Stimulated activated naive CD4-positive, alpha-beta T cell treated with Interleukin-2 at 50 U/mL for 16 hours (primary cell): ENCODE measurements around the gene KIF6.

Experiments
- DNase-seq: peaks from one replicate; lab custom pipeline; 2025; lab: John Stamatoyannopoulos, UW

The KIF6 gene

DNA sequence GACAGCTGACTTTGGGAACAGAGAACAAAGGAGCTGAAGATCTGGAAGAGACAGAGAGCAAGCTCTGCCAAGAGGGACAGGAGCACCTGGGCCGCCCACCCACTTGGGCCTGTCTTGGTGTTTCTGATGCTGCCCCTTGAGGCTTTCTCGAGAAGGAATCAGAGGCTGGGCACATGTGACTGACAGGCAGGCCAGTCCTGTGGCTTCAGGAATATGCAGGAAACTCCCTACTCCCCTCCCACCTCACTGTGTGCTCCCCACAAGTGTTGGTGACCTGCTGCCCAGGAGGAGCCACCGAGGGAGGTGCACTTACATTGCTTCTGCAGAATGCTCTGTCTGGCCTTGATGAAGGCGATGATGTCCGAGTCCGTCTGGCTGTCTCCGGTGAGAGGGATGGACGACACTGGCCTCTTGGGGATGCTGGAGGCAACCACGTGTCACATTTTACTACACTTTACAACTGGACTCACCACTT lies 381.8 kb downstream of the KIF6 start:
- DNase-seq: no peak

DNA sequence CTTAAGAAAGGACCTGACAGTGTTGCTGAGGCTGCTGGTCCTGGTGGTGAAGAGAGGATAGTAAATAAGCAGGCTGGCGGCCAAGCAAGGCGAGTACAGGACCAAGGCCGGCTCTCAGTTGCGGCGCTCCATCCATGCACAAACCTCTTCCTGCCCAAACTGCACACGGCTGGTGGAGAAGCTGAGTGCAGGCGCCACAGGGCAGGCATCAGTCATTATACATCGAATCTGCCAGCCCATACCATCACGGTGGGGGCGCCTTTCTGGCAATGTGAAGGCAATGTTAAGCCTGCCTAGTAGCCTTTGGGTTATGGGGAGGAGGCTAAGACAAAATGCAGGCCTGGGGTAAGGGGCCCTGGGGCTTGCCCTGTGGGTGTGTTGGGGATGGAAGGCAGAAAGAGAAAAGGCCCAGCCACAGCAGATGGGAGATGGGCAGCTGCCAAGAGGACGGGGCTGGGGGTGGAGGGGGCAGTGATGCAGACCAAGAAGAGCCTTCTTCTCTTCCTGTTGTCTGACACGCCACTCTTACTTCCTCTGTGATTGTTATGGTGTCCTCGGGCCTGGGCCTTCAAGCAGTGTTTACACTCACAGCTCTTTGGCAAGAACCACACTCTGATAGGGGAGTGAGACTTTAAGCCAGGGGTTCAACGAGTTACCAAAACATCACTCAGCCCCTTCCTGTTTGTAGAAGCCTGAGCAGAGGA lies 382.4 kb downstream of the KIF6 start:
- DNase-seq: no peak

DNA sequence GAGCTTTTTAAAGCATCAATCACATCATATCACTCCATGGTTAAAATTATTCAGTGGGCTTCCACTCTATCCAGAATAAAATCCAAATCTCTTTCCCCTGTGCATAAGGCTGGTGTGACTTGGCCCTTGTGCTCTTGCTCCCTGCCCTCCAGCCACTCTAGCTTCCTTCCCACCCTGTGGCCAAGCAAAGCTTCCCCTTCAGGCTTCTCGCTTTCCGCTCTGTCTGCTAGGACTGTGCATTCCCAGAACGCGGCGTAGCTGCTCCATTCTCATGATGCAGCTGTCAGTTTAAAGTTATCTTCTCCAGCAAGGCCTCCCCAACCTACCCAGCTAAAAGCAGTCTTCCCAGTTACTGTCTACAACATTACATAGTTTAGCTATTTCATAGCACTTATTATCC lies 383.3 kb downstream of the KIF6 start:
- DNase-seq: no peak

DNA sequence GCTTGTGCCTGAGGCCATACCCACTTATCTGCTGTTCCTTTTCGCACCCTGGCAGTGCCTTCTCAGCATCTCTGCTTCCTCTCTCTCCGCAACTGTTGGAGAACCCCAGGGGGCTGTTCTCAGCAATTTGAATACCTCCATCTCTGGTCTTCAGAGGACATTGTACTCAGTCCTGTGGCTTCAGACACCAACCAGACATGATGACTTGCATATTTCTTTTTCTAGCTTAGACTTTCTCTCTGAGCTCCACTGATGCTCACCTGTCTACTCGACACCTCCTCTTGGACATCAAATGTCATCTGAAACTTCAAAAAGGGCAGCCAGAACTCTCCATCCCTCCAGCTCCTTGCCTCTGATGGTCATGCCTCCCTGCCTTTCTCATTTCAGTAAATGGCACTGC lies 383.9 kb downstream of the KIF6 start:
- DNase-seq: no peak

DNA sequence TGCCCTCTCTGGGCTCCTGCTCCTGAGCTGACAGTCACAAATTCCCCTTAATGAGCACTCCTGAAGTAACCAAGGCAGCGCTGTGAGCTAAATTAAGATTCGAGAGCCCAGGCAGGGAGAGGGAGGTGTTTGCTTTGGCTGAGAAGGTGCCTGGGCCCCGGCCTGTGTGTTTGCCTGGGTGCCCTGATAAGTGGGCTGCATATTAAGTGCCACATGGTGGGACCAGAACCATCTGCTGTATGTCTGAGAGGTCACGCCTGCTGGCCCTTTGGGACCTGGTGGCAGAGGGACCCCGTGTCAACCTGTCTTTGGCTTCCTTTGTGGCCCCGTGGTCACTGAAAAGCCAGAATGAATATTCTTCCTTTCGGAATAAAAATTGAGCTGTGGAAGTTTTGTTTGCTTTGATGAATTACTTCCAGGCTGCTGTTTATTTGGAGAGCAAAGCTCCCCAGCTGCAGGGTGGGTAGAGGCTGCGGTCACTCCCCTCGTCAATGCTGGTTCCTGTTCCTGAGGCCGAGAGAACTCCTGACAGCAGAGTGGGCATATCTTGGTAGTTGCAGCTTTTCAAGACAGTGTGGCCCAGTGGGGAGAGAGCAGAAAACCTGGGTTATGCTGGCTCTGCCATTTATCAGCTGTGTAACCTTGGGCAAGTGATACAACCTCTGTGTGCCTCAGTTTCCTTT lies 385.2 kb downstream of the KIF6 start:
- no peak for DNase-seq

DNA sequence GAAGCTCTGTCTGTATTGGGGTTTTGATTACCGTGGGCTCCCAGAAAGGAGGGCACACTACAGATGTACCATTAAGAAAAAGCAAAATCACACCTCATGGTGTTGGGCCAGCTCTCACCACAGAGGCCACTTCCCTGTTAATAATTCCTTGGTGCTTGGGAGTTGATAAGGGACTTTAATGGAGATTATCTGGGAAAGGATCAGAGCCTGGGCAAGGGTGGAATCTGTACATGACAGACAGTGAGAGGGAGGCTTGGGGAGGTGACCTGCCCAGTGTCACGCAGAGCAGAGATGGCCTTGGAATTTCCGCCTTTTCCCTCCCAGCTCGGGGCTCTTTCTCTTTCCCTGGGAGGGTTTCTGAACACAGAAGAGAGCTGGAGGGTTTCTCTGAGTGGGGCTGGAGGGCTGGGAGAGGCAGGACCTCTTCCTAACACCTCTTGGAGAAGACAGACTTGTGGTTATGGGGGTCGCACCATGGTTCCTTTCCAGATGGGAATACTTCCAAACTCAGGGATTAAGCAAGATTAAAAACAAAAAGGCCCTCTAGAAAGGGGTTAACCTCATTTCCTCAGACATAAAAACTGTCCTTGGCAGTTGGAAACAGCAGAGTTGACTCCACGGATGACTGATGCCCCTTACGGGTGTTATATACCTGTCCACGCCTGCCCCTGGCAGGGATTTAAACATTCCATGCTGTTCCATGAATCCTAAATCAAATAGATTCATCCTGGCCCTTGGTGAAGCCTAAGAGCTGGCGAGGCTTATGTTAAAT lies 385.9 kb downstream of the KIF6 start:
- DNase-seq: no peak

DNA sequence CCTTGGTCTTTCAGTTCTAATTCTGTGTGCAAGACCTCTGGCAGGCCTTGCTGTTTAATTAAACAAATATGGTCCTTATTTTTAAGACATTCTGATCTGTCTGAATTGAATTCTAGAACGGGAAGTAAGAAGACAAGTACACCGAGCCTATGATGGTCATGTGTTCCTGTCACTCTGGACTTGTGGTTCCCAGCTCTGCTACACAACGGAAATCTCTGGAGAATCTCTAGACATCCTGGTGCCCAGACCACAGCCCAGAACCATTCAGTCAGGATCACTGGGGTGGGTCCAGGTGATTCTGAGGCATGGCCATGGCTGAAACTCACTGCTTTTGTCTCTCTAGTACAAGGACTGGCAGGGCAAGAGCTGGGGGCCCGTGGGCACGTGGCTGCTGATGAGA lies 386.8 kb downstream of the KIF6 start:
- DNase-seq: no peak

DNA sequence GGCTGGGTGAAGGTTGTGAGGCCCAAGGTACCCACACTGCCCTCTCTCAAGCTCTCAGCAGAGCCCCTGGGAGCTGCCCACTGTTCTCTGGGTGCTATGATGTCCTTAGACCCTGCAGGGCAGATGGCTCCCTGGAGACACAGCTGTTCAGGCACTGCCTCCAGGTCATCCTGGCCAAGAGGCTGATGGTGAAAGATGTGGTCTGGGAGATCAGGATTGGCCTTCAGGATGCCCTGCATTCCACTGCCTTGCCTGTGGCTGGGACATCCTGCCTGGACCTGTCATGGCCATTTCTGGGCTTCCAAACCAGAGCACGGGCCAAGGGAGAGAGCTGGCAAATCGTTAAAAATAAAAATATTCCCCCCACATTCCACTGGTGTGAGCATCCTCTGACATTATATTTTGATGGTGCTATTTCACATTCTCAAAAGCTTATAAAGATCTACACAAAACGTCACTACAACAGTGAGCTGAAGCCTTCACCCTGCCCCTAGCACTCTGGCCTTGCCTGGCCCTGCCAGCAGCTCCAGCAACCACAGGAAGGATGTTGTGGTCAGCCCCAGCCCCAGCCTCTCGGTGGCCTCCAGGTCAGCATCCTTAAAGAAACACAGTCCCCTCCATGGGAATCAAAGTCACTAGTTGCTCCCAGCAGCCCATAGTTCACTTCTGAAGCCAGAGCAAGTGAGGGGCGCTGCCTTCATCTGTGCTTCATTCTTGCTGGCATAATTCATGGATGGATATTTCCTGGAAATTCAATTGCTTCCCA lies 389.2 kb downstream of the KIF6 start:
- DNase-seq: no peak

DNA sequence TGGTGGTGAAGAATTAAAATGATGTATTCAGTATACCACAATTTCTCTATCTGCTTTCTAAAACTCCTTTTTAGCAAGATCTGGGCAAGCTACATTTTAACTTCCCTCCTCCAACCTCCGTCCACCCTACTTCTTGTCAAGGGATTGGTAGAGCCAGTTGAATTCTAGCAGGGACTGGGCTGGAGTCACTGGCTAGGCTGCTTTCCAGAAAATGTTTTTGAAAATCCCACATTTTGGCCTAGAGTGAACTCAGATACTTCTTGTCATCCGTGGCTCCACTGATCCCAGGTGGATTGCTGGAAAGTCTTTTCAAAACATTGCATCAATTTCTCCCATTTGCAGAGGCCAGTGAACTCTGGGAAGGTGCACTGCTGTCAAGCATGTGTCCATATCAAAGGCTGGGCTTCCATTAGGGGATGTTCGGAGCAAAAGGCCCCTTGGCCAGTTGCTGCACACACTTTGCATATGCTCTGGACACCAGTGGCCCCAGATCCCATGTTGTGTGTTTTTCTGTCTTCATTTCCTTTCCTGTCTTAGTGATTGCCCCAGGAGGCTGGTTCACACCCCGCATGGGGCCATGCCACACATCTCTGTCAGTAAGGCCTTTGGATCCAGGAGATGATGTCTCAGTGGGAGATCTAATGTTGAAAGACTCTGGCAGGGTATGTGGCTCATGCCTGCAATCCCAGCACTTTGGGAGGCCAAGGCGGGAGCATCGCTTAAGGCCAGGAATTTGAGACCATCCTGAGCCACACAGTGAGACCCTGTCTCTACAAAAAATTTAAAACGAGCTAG lies 391.4 kb downstream of the KIF6 start:
- no peak for DNase-seq

DNA sequence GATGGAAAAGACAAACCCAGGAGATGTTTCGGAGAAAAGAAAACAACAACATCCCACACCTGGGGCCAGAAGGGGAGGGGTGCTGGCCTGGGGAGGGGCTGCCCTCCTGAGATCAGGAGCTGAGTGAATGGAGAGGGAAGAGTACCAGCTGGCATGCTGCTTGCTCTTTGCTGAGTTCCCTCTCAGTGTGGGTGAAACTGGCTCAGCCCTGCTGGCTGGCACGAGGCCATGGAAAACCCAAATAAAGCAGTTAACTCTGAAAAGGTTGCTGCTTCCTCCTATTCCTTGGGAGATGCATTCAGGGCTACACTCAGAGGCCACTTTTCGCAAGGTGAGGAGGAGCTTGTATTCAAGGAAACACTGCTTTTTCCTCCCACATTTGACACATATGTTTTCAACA lies 394.7 kb downstream of the KIF6 start:
- no peak for DNase-seq

DNA sequence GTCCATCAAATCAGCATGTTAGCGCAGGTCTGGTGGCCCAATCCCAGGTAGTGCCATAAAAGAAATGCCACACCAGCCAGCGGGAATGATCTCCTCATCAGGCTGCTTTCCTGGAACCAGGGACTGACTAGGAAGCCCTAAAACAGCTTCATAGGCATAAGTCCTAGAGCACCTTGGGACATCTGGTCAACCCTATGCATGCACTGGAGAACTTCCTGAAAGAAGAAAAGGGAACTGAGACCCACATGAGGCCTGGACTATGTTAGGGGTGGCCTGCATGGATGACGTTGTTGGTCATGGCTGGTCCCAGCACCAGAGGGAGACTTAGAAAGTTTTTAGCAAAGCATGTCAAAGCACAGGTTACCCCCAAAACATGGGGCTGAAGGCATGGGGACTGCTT lies 395.2 kb downstream of the KIF6 start:
- DNase-seq: no peak

DNA sequence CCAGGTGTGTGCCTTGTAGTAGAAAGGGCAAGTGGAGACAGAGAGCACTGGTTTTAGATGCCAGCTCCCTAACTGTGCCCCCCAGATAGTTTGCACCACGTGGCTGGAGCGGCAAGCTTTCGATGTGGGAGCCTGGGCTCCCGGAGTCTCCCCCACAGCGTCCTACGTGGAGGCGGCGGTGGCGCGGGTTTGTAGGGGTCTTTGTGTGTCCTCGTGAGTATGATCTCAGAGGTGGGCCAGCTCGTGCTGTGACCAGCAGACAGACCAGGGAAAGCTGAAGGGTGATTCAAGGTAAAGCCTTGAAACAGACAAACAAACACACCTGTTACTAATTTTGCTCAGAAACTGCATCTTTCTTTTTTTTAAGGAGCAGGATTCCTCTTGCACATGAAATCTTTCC lies 397.1 kb downstream of the KIF6 start:
- no peak for DNase-seq

DNA sequence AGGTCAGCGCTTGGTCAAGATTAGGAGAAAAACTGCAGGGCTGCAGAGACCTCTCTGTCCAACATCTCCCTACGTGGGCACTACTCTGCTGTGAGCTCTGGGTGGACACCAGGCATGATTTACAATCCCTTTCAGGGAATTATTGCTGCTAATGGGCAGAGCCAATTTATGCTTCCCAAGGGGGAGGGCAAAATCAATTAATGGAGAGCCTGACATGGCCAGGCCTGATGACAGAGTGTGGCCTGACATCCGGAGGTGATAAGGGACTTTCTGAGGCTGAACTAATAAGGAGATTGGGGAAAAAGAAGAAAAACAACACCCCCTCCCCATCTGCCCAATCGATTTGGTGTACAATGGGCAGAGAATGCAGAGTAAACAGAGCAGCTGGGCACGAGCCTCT lies 397.7 kb downstream of the KIF6 start:
- DNase-seq: no peak

DNA sequence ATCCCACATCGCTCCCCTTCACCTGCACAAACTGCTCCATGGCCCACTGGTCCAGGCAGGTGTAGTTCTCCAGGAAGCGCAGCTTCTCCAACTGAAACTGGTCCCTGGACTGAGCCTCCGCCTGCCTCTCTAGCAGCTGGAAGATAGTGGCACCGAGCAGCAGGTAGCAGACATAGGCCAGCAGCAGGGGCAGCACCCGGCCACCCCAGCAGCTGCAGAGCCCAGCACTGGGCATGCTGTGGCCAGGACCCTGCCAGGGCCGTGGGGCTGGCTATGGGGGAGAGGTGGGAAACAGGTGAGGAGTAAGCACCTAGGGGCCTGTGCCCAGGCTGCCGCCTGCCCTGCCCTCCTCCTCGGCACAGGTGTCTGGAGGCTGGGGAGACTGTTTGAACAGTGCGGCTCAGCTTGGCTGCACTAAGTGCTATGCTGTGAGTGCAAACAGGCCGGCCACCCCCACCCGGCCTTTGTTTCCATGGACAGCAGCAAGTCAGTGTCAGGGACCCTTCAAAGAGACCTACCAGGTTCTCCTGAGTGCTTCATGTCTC lies 402.8 kb downstream of the KIF6 start, which contains the start of gene KCNK16:
Gene KCNK16, minus strand, starts transcription at position 397 of the 545 bp plus-strand sequence. Its CDS starts 162 bp downstream, at position 235.
- no peak for DNase-seq

DNA sequence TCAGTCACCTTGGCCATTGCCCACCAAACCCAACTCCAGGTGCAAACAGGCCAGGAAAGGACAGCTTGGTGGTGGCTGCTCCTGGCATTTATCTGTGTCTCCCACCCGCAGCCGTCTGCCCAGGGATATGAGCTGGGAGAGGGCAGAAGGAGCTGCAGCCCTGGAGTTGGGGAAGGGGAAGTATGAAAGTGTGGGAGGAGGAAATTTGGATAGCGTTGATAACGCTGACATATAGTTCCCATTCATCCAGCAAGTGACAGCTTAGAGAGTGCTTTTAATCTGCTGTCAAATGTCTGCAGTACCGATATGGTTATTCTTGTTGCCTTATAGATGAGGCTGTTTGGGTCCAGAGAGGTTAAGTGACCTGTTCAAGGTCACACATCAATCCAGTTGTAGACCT lies 403.4 kb downstream of the KIF6 start:
- DNase-seq: no peak

DNA sequence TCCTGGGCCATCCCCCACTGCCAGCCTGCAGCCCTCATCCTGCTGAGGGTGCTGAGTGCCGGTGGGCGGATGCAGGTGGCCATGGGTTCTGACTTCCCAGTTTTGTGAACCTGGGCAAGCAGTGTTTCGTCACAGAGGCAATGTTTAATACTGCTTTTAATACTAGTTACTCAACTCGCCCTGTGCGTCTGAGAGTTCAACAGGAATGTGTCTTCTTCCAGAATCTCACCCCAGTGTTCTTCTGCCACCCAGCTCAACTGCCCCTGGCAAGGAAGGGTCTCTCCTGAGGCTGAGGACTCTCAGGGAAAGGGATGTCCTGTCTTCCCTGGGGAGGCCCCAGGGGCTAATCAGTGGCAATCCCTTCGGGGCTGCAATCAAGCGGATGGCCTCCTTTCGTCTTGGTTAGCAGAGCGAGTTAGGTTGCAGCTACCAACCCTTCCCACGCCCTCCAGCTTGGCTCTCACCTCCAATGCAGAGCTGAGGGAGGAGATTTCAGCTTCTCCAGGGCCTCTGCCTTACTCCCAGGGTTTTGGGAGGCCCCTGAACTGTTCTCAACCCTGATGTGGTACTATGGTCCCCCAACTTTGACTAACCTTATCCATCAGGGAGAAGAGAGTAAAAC lies 404.7 kb downstream of the KIF6 start:
- DNase-seq: no peak

DNA sequence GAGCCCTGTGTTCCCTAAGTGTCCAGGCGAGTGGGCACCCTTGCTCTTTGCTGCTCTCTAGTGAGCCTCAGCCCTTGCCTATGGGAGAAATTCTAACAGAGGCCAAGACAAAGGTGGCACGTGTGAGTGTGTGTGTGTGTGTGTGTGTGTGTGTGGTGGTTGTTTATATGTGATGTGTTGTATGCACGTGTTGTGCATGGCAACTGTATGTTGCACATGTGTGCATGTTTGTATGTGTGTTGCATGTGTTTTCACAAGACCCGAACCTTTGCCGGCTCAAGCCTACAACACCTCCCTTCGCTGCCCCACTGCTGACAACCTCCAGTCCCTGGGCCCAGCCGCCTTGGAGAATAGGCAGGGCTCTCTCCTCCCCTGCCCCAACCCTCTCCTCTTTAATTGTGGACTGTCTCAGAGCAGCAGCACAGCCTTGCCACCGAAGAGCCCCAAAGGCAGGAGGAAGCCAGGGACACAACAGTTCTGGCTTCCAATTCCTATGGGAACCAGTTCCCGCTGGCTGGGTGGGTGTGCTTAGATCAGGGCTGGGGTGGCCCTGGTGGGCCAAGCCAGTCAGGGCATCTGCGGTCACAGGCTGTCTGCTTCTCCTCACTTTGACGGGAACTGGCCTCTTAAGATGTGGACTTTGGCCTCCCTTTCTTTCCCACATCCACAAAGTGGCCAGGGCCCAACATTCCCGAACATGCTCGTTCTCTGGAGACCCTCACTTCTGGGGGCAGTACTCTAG lies 405.4 kb downstream of the KIF6 start:
- DNase-seq: no peak

DNA sequence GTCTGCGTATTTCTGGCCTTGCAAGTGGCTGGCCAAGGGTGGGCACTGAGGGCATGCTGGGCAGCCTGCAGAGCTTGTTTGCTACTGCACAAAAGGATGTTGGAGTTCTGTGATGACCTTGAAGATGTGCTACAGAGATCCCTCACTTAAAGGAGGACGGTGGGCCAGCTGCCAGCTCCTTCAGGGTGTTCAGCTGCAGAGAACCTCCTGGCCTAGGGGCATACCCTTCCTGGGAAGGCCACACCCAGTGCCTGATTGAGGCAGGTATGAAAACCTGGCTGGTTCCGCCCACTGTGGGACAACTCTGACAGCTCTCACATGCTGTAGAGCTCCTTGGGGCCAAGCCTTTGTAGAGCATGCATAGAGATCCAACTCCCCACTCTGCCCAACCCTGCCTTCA lies 408.0 kb downstream of the KIF6 start:
- DNase-seq: no peak

DNA sequence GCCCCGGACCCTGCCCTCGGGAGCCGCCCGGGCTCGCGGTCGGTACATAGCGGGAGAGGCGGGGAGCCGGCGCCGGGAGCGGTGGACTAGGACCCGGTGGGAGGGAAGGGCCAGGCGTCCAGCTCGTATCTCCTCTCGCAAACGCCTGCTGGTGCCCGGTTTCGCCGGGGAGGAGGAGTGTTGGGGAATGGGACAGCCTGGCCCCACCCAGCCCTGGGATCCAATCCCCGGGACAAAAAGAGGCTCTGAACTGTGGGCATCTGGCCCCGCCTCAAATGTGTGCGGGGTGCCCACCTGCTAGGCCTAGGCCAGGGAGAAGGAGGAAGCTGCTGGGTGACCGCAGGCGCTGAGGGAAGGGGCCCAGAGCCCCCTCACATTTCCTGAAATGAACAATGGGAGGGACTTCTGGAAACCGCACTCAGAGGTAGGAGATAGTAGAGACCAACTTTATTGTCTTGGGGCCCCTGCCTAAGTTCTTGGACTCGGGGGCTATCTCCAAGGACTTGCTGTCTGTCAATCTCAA lies 410.9 kb downstream of the KIF6 start, which contains the start of gene KCNK17:
Gene KCNK17, minus strand, starts transcription at position 147 of the 523 bp plus-strand sequence. Its CDS starts 99 bp downstream, at position 48.
- no peak for DNase-seq
